Right ventricle myocardium inferior (tissue), 1 donor: ENCODE data around the gene TMC6. TPM values are rescaled to one million over a fixed set of nuclear protein-coding genes. Genes with fewer than 3 reads are reported as not detected.
A peak's percentile ranks its signal among the peaks of the same experiment; 100 is the strongest.

Experiments used
- ATAC-seq: fragments of 200-7000 bp; cut with Tn5 transposase; one replicate; pipeline ENCODE4 v1.9.1; 2020; ENCODE audit warnings: mild to moderate bottlenecking, moderate library complexity
- DNase-seq: peaks from one replicate; pipeline ENCODE4 v3.0.0; 2021; ENCODE audit errors: missing footprints
- intact Hi-C: fragments of 100-400 bp; cut with DNase I; formaldehyde crosslinking; loops from one replicate; pipeline ENCODE4 v1.11.0; 2022
- total RNA-seq: library from RNA; stranded (reverse); fragmentation: NEBNext Ultra II Directional; extraction: Animal tissue kit (Norgen Biotek cat#: 25700); gene quantifications from one replicate; pipeline ENCODE4 v1.2.1, GENCODE V29; 2021
- donor health status: DM: no; HTN: yes; CAD: no; lungs with severe emphysema.

Gene TMC6
- total RNA-seq, 1 donor from 2014 or later, result 77.0 TPM

DNA sequence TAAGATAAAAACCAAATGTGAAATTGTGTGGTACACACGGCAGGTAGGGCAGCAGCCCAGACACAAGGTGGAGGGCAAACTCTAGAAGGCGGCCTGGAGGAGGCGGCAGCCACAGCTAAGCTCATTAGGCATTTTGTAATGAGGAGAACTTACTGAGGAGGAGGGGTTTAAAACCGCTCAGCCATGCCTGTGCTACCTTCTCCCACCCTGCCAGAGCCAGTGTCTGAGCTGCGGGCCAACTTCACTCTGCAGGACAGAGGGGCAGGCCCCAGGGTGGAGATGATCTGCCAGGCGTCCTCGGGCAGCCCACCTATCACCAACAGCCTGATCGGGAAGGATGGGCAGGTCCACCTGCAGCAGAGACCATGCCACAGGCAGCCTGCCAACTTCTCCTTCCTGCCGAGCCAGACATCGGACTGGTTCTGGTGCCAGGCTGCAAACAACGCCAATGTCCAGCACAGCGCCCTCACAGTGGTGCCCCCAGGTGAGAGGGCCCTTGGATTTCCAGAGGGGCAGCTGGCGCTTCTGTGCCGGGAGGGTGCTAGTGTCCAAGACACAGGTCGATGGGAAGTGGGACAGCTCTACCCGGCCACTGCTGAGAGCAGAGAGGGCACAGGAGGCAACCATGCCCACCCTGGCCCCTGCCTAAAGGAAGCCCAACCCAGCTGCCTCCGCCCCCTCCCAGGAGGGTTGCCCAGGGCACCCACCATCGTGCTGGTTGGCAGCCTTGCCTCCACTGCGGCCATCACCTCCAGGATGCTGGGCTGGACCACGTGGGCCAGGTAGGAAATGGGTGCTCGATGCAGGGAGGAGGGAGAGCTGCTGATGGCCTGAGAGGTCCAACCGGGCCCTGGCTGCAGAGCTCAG lies 35.6 kb upstream of the TMC6 start:
- DNase-seq, result no peak
- ATAC-seq, result no peak
- intact Hi-C loops, result no loop called here

GRCh38 chr17:78159575-78160158 lies 31.1 kb upstream of the TMC6 start:
- ATAC-seq (no peak), DNase-seq (no peak)
- intact Hi-C loops, result no loop called here

- DNase-seq, result no peak
- intact Hi-C loops, result no loop called here
- ATAC-seq, result no peak
Observed at GRCh38 chr17:78154903-78155811, 26.6 kb upstream of the TMC6 start.

- ATAC-seq, result no peak
- intact Hi-C loops, result no loop called here
- no peak for DNase-seq
Observed at GRCh38 chr17:78151514-78152008, 23.0 kb upstream of the TMC6 start.

DNA sequence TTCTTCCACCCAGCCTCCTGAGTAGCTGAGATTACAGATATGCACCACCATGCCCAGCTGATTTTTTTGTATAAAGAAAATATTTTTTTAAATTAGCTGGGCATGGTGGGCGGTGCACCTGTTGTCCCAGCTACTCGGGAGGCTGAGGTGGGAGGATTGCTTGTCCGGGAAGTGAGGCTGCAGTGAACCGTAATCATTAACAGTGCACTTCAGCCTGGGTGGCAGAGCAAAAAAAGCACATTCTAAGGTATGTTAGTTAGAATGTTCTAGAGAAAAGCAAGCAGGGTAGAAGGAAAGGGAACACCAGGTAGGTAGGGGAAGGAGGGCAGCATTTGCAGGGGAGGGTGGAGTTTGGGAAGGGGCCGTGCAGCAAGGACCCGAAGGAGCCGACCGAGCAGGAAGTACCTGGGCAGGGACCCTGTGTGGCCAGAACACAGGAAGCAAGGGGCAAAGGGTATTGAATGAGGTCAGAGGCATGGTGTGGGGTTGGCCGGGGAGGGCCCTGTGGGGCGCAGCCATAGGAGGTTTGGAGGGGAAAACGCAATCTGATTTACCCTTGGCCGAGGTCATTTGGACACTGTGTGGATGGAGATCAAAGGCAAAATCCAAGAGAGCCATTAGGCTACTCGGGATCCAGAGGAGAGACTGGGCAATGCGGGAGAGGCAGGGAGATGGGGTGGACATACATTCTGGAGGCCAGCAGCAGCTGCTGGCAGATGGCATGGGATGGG lies 19.9 kb upstream of the TMC6 start:
- intact Hi-C loops, result no loop called here
- no peak for ATAC-seq
- DNase-seq, result no peak

DNA sequence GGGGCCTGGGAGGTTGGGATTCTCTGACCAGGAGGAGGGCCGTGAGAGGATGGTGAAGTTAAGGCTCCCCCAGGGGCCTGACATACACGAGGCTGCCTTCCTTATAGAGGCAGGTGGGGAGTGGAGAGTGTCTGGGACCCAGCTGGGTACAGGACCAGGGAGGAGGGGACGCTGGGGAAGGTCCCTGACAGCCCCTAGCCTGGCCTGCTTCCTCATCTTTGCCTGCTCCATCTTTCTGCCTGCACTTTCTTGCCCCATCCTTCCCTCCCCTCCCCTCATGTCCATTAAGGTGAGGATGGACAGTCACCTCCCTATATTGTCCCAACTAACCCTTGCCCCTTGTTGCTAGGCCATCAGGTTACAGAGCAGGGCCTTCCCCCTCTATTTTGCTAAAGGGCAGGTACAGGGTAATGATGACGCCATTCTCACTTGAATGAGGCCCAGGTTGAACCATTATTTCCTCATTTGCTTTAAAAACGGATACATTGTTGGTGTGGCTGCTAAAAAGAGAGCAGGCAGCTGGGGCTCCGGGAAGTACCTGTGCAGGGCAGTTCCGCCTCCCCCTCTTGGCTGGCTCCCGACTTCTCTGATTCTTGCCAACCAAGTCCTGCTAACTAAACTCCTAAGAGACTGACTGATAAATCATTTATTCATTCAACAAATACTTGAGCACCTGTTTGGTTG lies 18.9 kb upstream of the TMC6 start:
- DNase-seq, result no peak
- ATAC-seq, result no peak
- intact Hi-C loops, result no loop called here

DNA sequence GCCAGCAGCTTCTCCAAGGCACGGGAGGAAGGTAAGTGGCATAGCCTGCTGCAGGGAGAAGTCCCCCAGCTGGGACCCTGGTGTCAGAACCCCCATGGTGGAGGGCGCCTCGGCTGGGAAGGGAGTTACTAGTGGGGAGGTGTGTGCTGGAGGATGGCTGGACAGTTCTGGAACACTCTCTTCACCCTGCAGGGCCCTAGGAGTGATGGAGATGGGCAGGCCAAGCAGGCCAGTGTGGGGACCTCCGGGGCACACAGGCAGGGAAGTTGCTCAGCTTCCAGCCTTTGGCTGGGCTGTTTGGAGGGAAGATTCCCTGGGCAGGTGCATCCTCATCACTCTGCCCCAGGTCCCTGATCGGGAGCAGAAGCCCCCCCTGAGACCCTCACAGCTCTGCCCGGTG lies 18.3 kb upstream of the TMC6 start:
- intact Hi-C loops, result no loop called here
- no peak for ATAC-seq
- no peak for DNase-seq

- ATAC-seq, result no peak
- intact Hi-C loops, result no loop called here
Observed at GRCh38 chr17:78146471-78146869, 17.9 kb upstream of the TMC6 start.

GRCh38 chr17:78144736-78145641 lies 16.4 kb upstream of the TMC6 start:
- intact Hi-C loops, result loop anchor here (2.0 kb wide), 1 partner anchor 24 kb away; the partner anchor contains the start of gene SYNGR2
- ATAC-seq (peak; percentile 51), DNase-seq (peak; percentile 70)

More at GRCh38 chr17:78146471-78146869, 17.9 kb upstream of the TMC6 start:
- no peak for DNase-seq

- DNase-seq, result peak; percentile 93
- intact Hi-C loops, result loop anchor here (2.0 kb wide), 1 partner anchor 25 kb away; the partner anchor contains the start of gene SYNGR2
- peak; percentile 68 for ATAC-seq
Observed at GRCh38 chr17:78144147-78144719, 15.7 kb upstream of the TMC6 start.

GRCh38 chr17:78143214-78144146 lies 14.9 kb upstream of the TMC6 start:
- ATAC-seq, result no peak
- intact Hi-C loops, result loop anchor here (2.0 kb wide), 1 partner anchor 25 kb away; the partner anchor contains the start of gene SYNGR2
- DNase-seq, result peak; percentile 70

DNA sequence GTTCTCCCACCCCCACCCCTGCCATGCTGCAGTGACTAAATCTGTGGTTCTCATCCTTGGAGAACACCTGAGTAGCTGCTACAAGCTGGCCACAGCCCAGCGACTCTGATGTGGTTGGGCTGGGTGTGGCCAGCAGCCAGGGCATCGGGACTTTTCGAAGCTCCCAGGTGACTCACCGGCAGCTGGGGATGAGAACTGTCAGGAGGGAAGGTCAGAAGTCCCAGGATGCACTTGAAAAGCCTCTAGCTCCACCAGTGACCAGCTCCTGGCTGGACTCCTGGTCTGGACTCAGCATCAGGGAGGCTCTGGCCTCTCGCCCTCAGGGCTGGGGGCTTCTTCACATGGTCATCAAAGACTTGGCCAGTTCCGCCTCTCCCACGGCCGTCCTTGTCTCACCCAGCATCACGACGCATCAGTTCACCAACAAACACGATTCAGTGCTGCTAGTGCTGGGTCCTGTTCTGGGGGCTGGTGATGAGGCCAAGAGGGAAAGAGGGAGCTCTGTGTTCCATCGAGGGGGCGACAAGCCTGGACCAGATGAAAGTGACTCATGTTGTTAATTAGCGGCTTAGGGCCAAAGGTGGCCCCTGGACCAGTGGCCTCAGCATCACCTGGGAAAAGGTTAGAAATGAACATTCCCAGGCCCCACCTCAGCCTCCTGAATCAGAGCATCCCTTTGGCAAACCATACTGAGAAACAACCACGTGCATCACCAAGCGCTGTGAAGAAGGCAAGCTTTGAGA lies 13.7 kb upstream of the TMC6 start:
- DNase-seq, result no peak
- intact Hi-C loops, result no loop called here
- no peak for ATAC-seq

- intact Hi-C loops, result no loop called here
- ATAC-seq, result no peak
- DNase-seq, result peak; percentile 65
Observed at GRCh38 chr17:78141437-78142118, 13.0 kb upstream of the TMC6 start.
